Activated naive CD8-positive, alpha-beta T cell treated with anti-CD3 and anti-CD28 coated beads for 36 hours (primary cell): ENCODE results near the gene KCNJ2. TPM values are rescaled to one million over a fixed set of nuclear protein-coding genes. Genes with fewer than 3 reads are reported as not detected.
A peak's percentile ranks its signal among the peaks of the same experiment; 100 is the strongest.

ENCODE experiments used
- DNase-seq: peaks from one replicate; pipeline ENCODE4 v3.0.0; 2021
- H3K27ac Mint-ChIP-seq: one replicate; pipeline ENCODE4 v1.8.0; 2022; ENCODE audit warnings: mild to moderate bottlenecking, moderate library complexity, mixed read lengths
- H3K27me3 Mint-ChIP-seq: one replicate; pipeline ENCODE4 v1.8.0; 2022; ENCODE audit warnings: mild to moderate bottlenecking, mixed read lengths
- H3K36me3 Mint-ChIP-seq: one replicate; pipeline ENCODE4 v1.8.0; 2021; ENCODE audit warnings: mild to moderate bottlenecking, mixed read lengths
- H3K4me1 Mint-ChIP-seq: one replicate; pipeline ENCODE4 v1.8.0; 2021; ENCODE audit warnings: mixed read lengths
- H3K4me3 Mint-ChIP-seq: one replicate; pipeline ENCODE4 v1.8.0; 2022; ENCODE audit warnings: mild to moderate bottlenecking, moderate library complexity, mixed read lengths
- H3K9me3 Mint-ChIP-seq: one replicate; pipeline ENCODE4 v1.8.0; 2022; ENCODE audit warnings: mixed read lengths
- total RNA-seq, 2 experiments: library from RNA; stranded (reverse); gene quantifications; one replicate each; pipeline ENCODE4 v1.2.3, GENCODE V29; 2021

The KCNJ2 gene
- not detected for total RNA-seq

GRCh38 chr17:70168977-70169708 lies at the start of gene KCNJ2:
Gene KCNJ2, plus strand, starts transcription at chr17:70169532. Its CDS starts 5,508 bp downstream, at chr17:70175040.
- Mint-ChIP-seq H3K27ac (no peak within 1 kb of the TSS), H3K27me3 (peaks cover 67% of the 10 kb centered on the region), H3K9me3 (no peaks in the 10 kb centered on the region), H3K4me1 (peaks cover 16% of the 10 kb centered on the region), H3K4me3 (peak within 1 kb of the TSS; percentile 70), H3K36me3 (no peaks in the 10 kb centered on the region)
- DNase-seq = peak; percentile 77

GRCh38 chr17:70119545-70119944 lies 49.8 kb upstream of the KCNJ2 start:
- Mint-ChIP-seq H3K27me3 (peaks cover 3% of the 10 kb centered on the region), H3K36me3 (no peaks in the 10 kb centered on the region), H3K9me3 (peaks cover 3% of the 10 kb centered on the region), H3K4me1 (no peaks in the 10 kb centered on the region), H3K27ac (no peak overlapping the region), H3K4me3 (no peak overlapping the region)
- no peak for DNase-seq

DNA sequence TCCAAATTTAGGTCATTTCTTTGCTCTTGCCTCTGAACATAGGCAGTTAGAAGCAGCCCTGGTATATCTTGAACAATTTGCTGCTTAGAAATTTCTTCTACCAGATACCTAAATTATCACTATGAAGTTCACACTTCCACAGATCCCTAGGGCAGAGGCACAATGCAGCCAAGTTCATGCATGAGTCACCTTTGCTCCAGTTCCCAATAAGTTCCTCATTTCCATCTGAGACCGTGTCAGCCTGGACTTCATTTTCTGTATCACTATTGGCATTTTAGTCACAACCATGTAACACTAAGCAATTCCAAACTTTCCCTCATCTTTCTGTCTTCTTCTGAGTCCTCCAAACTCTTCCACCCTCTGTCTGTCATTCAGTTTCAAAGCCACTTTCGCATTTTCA lies 49.3 kb upstream of the KCNJ2 start:
- no peak overlapping the region for H3K27ac Mint-ChIP-seq
- no peaks in the 10 kb centered on the region for H3K4me1 Mint-ChIP-seq
- H3K9me3 Mint-ChIP-seq = peaks cover 3% of the 10 kb centered on the region
- H3K4me3 Mint-ChIP-seq = no peak overlapping the region
- H3K36me3 Mint-ChIP-seq = no peaks in the 10 kb centered on the region
- H3K27me3 Mint-ChIP-seq = peaks cover 3% of the 10 kb centered on the region
- no peak for DNase-seq

DNA sequence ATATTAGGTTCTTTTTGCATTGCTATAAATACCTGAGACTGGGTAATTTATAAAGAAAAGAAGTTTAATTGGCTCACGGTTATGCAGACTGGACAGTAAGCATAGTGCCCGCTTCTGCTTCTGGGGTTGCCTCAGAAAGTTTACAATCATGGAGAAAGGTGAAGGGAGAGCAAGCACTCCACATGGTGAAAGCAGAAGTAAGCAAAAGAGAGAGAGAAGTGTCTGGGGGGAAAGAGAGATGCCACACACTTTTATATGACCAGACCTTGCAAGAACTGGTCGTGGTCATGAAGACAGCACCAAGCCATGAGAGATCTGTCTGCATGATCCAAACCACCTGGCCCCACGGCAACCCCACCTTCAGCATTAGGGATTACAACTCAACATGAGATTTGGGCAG lies 48.9 kb upstream of the KCNJ2 start:
- Mint-ChIP-seq H3K27ac (no peak overlapping the region), H3K27me3 (peaks cover 3% of the 10 kb centered on the region), H3K36me3 (no peaks in the 10 kb centered on the region), H3K4me1 (no peaks in the 10 kb centered on the region), H3K4me3 (no peak overlapping the region), H3K9me3 (peaks cover 3% of the 10 kb centered on the region)
- DNase-seq = no peak

DNA sequence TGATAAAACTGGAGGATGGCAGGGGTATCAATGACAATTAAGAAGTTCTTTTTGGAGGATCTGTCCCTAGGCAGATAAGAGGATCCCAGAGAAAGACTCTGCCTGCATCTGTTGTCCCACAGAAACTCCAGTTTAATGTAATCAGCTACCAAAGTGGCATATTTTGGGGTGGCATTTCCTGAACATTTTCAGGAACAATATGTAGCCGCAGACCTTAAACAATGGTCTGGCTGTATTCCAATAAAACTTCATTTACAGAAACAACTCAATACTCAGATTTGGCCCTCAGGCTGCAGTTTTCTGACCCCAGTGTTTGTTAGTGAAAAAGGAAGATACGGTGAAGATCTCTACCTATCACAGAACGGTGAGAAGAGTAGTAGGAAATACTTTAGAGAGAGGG lies 48.2 kb upstream of the KCNJ2 start:
- H3K9me3 Mint-ChIP-seq = peaks cover 3% of the 10 kb centered on the region
- no peaks in the 10 kb centered on the region for H3K4me1 Mint-ChIP-seq
- H3K4me3 Mint-ChIP-seq = no peak overlapping the region
- no peak for DNase-seq
- H3K27me3 Mint-ChIP-seq = peaks cover 3% of the 10 kb centered on the region
- no peaks in the 10 kb centered on the region for H3K36me3 Mint-ChIP-seq
- no peak overlapping the region for H3K27ac Mint-ChIP-seq

GRCh38 chr17:70123193-70123592 lies 46.1 kb upstream of the KCNJ2 start:
- Mint-ChIP-seq H3K36me3 (no peaks in the 10 kb centered on the region), H3K4me1 (no peaks in the 10 kb centered on the region), H3K27me3 (peaks cover 3% of the 10 kb centered on the region), H3K27ac (no peak overlapping the region), H3K9me3 (no peaks in the 10 kb centered on the region), H3K4me3 (no peak overlapping the region)
- DNase-seq = no peak

- DNase-seq = no peak
- H3K4me3 Mint-ChIP-seq = no peak overlapping the region
- H3K27ac Mint-ChIP-seq = no peak overlapping the region
- no peaks in the 10 kb centered on the region for H3K36me3 Mint-ChIP-seq
- no peaks in the 10 kb centered on the region for H3K4me1 Mint-ChIP-seq
- peaks cover 3% of the 10 kb centered on the region for H3K27me3 Mint-ChIP-seq
- no peaks in the 10 kb centered on the region for H3K9me3 Mint-ChIP-seq
These were observed 44.6 kb upstream of the KCNJ2 start for GRCh38 chr17:70124723-70125122.

- Mint-ChIP-seq H3K27ac (no peak overlapping the region), H3K4me1 (no peaks in the 10 kb centered on the region), H3K9me3 (no peaks in the 10 kb centered on the region), H3K4me3 (no peak overlapping the region), H3K36me3 (no peaks in the 10 kb centered on the region), H3K27me3 (peaks cover 3% of the 10 kb centered on the region)
- no peak for DNase-seq
These were observed 42.0 kb upstream of the KCNJ2 start for GRCh38 chr17:70127221-70127873.

- no peak for DNase-seq
- Mint-ChIP-seq H3K27me3 (no peaks in the 10 kb centered on the region), H3K9me3 (no peaks in the 10 kb centered on the region), H3K4me3 (no peak overlapping the region), H3K36me3 (no peaks in the 10 kb centered on the region), H3K27ac (no peak overlapping the region), H3K4me1 (no peaks in the 10 kb centered on the region)
These were observed 40.5 kb upstream of the KCNJ2 start for GRCh38 chr17:70128727-70129238.

- Mint-ChIP-seq H3K27me3 (peaks cover 6% of the 10 kb centered on the region), H3K36me3 (no peaks in the 10 kb centered on the region), H3K4me3 (no peak overlapping the region), H3K9me3 (no peaks in the 10 kb centered on the region), H3K4me1 (no peaks in the 10 kb centered on the region), H3K27ac (no peak overlapping the region)
- no peak for DNase-seq
These were observed 39.0 kb upstream of the KCNJ2 start for GRCh38 chr17:70130289-70130688.

DNA sequence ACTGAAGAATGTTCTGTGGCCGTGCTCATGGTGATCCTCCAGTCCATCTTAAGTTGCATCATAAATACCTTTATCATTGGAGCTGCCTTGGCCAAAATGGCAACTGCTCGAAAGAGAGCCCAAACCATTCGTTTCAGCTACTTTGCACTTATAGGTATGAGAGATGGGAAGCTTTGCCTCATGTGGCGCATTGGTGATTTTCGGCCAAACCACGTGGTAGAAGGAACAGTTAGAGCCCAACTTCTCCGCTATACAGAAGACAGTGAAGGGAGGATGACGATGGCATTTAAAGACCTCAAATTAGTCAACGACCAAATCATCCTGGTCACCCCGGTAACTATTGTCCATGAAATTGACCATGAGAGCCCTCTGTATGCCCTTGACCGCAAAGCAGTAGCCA lies 36.8 kb upstream of the KCNJ2 start:
- peaks cover 13% of the 10 kb centered on the region for H3K27me3 Mint-ChIP-seq
- H3K36me3 Mint-ChIP-seq = no peaks in the 10 kb centered on the region
- H3K4me1 Mint-ChIP-seq = peaks cover 9% of the 10 kb centered on the region
- H3K27ac Mint-ChIP-seq = no peak overlapping the region
- DNase-seq = no peak
- no peaks in the 10 kb centered on the region for H3K9me3 Mint-ChIP-seq
- H3K4me3 Mint-ChIP-seq = no peak overlapping the region

GRCh38 chr17:70134042-70134441 lies 35.3 kb upstream of the KCNJ2 start:
- Mint-ChIP-seq H3K27ac (no peak overlapping the region), H3K36me3 (no peaks in the 10 kb centered on the region), H3K27me3 (peaks cover 13% of the 10 kb centered on the region), H3K4me3 (no peak overlapping the region), H3K9me3 (no peaks in the 10 kb centered on the region), H3K4me1 (peaks cover 17% of the 10 kb centered on the region)
- DNase-seq = no peak

GRCh38 chr17:70134777-70135176 lies 34.6 kb upstream of the KCNJ2 start:
- no peak for DNase-seq
- H3K9me3 Mint-ChIP-seq = no peaks in the 10 kb centered on the region
- peaks cover 19% of the 10 kb centered on the region for H3K27me3 Mint-ChIP-seq
- peaks cover 17% of the 10 kb centered on the region for H3K4me1 Mint-ChIP-seq
- H3K36me3 Mint-ChIP-seq = no peaks in the 10 kb centered on the region
- no peak overlapping the region for H3K4me3 Mint-ChIP-seq
- no peak overlapping the region for H3K27ac Mint-ChIP-seq

DNA sequence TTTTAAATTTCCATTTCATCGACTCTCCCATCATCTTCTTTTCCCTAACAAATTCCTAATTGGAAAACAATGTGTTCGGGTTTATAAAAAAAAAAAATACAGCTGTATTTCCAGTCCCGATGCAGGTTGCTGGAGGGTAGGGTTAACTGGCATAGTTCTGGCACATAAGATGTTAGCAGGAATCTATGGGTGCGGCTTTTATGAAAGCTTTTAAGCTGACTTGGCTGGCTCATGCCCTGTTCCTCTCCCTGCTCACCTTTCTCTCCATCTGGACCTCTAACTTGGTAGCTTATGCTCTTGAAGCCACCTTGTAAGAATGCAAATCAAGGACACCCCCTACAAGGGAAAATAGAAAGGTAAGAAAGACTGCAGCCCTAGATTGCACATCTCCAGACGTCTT lies 33.2 kb upstream of the KCNJ2 start:
- peaks cover 17% of the 10 kb centered on the region for H3K4me1 Mint-ChIP-seq
- H3K27ac Mint-ChIP-seq = no peak overlapping the region
- H3K36me3 Mint-ChIP-seq = no peaks in the 10 kb centered on the region
- peaks cover 19% of the 10 kb centered on the region for H3K27me3 Mint-ChIP-seq
- DNase-seq = no peak
- H3K4me3 Mint-ChIP-seq = no peak overlapping the region
- no peaks in the 10 kb centered on the region for H3K9me3 Mint-ChIP-seq

GRCh38 chr17:70137451-70138230 lies 31.7 kb upstream of the KCNJ2 start:
- Mint-ChIP-seq H3K27me3 (peaks cover 19% of the 10 kb centered on the region), H3K9me3 (no peaks in the 10 kb centered on the region), H3K4me1 (peaks cover 17% of the 10 kb centered on the region), H3K36me3 (no peaks in the 10 kb centered on the region), H3K4me3 (no peak overlapping the region), H3K27ac (no peak overlapping the region)
- DNase-seq = peak; percentile 23
